ENCODE measurements around the gene KLHDC4. TPM values are rescaled to one million over a fixed set of nuclear protein-coding genes. Genes with fewer than 3 reads are reported as not detected.
A peak's percentile ranks its signal among the peaks of the same experiment; 100 is the strongest.

Gene KLHDC4
- total and polyA plus RNA-seq, 2 donors (not counting 1 experiment from before 2014, with no cell fraction given), result 51.3 to 90.8 TPM

- WGBS (ENCODE audit: insufficient coverage), result 14% methylated on average over 11 of the region's 12 CpGs
- ChIA-PET CTCF (interaction anchor here (0.8 kb wide), 1 partner anchor 8 kb away, joined by 3 read pairs; no protein-coding TSS in a partner anchor), POLR2A (no interaction called here)
- Mint-ChIP-seq H3K27ac (peak overlapping the region; percentile 69), H3K9me3 (ENCODE audit: insufficient read depth) (no peaks in the 10 kb centered on the region), H3K27me3 (no peaks in the 10 kb centered on the region), H3K4me3 (peak overlapping the region; percentile 11), H3K4me1 (peaks cover 23% of the 10 kb centered on the region)
- H3K9me3 ChIP-seq (ENCODE audit: control extremely low read depth in 1 of 3, control insufficient read depth in 2 of 3, insufficient read depth in 1 of 3, low read length in 2 of 3), result no peaks in the 10 kb centered on the region
- peak; percentile 49 for DNase-seq
- no peak overlapping the region for H3K27ac ChIP-seq (ENCODE audit: low read length in 2 of 2)
- H3K4me1 ChIP-seq (ENCODE audit: control insufficient read depth in 2 of 2, insufficient read depth in 2 of 2, low read length in 2 of 2), result peaks cover 11 to 20% of the 10 kb centered on the region in 2 donors
- H3K4me3 ChIP-seq (ENCODE audit: control extremely low read depth in 1 of 5, extremely low read depth in 1 of 5, insufficient read depth in 1 of 5, low read depth in 2 of 5, low read length in 4 of 5), result no peak overlapping the region
- peak; percentile 44 for ATAC-seq (ENCODE audit: low read depth)
- no peak overlapping the region for H3K4me2 ChIP-seq (replicated peaks; ENCODE audit: low read depth, low read length, poor library complexity, severe bottlenecking)
- TF ChIP-seq CTCF (IDR thresholded peaks at IDR 0.05) (no peak), EZH2 (IDR thresholded peaks at IDR 0.05; ENCODE audit: borderline replicate concordance, insufficient read depth, low read depth, low read length, poor library complexity, severe bottlenecking) (no peak)
- H3K9ac ChIP-seq (ENCODE audit: low read length), result no peak overlapping the region
- no peaks in the 10 kb centered on the region for H3K27me3 ChIP-seq (replicated peaks in 1 of 4; ENCODE audit: control extremely low read depth in 1 of 4, control insufficient read depth in 3 of 4, insufficient read depth in 4 of 4, low read length in 3 of 4)
- H3K79me2 ChIP-seq (ENCODE audit: control insufficient read depth, insufficient read depth, low read length), result peaks cover 25% of the 10 kb centered on the region
- no peak overlapping the region for H2AFZ ChIP-seq (ENCODE audit: insufficient read depth, low read depth, low read length, poor library complexity, severe bottlenecking)
- intact Hi-C loops (cut with micrococcal nuclease), result no loop called here
- peaks cover 20% of the 10 kb centered on the region for H4K20me1 ChIP-seq (ENCODE audit: control insufficient read depth, insufficient read depth, low read length, poor library complexity, severe bottlenecking)
- H3K36me3 ChIP-seq (replicated peaks in 1 of 2; ENCODE audit: control extremely low read depth in 1 of 2, control insufficient read depth in 1 of 2, extremely low read depth in 1 of 2, insufficient read depth in 2 of 2, low read length in 1 of 2), result peaks cover 0 to 33% of the 10 kb centered on the region in 2 experiments
Observed at GRCh38 chr16:87723226-87723623, 42.6 kb downstream of the KLHDC4 start.

DNA sequence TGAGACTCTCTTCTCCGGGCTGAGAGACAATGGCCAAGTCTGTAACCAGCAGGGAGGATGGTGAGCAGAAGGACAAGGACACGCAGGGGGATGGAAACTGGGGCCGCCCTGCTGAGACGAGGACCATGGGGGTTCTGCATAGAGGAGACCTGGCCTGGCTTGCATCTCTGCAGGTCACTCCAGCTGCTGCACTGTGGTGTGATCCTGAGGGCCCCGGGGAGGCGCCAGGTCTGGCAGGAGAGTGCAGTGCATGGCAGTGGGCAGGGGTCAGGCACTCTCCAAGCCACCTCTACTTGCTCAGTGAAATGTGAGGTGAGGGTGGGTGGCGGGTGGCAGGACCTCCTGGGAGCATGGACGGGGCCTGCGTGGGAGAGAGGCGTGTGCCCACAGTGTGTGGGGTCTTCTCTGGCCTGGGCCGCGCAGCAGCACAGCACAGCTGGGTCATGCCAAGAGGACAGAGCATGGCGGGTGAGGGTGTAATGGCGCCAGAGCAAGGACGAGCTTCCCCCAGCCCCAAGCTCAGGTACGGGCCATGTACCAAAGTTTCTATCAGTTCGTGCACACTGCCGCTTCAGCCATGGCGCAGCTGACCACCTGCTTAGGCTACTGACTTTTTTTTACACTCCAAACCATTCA is 43.1 kb downstream of the KLHDC4 start:
- Histone ChIP-seq H3K4me2 (replicated peaks; ENCODE audit: low read depth, low read length, poor library complexity, severe bottlenecking) (no peak overlapping the region), H3K9ac (ENCODE audit: low read length) (no peak overlapping the region), H4K20me1 (ENCODE audit: control insufficient read depth, insufficient read depth, low read length, poor library complexity, severe bottlenecking) (peaks cover 20% of the 10 kb centered on the region), H3K79me2 (ENCODE audit: control insufficient read depth, insufficient read depth, low read length) (peaks cover 25% of the 10 kb centered on the region), H3K36me3 (replicated peaks in 1 of 2; ENCODE audit: control extremely low read depth in 1 of 2, control insufficient read depth in 1 of 2, extremely low read depth in 1 of 2, insufficient read depth in 2 of 2, low read length in 1 of 2) (peaks cover 0 to 33% of the 10 kb centered on the region in 2 experiments), H3K27ac (ENCODE audit: low read length in 2 of 2) (no peak overlapping the region), H3K27me3 (replicated peaks in 1 of 4; ENCODE audit: control extremely low read depth in 1 of 4, control insufficient read depth in 3 of 4, insufficient read depth in 4 of 4, low read length in 3 of 4) (no peaks in the 10 kb centered on the region), H3K9me3 (ENCODE audit: control extremely low read depth in 1 of 3, control insufficient read depth in 2 of 3, insufficient read depth in 1 of 3, low read length in 2 of 3) (no peaks in the 10 kb centered on the region), H3K4me3 (ENCODE audit: control extremely low read depth in 1 of 5, extremely low read depth in 1 of 5, insufficient read depth in 1 of 5, low read depth in 2 of 5, low read length in 4 of 5) (no peak overlapping the region), H3K4me1 (ENCODE audit: control insufficient read depth in 2 of 2, insufficient read depth in 2 of 2, low read length in 2 of 2) (peaks cover 11 to 20% of the 10 kb centered on the region in 2 donors), H2AFZ (ENCODE audit: insufficient read depth, low read depth, low read length, poor library complexity, severe bottlenecking) (no peak overlapping the region)
- peak overlapping the region; percentile 69 for H3K27ac Mint-ChIP-seq
- ATAC-seq (ENCODE audit: low read depth), result no peak
- POLR2A ChIA-PET, result no interaction called here
- 97% methylated on average over 17 of the region's 19 CpGs for WGBS (ENCODE audit: insufficient coverage)
- peaks cover 26% of the 10 kb centered on the region for H3K4me1 Mint-ChIP-seq
- TF ChIP-seq CTCF (IDR thresholded peaks at IDR 0.05), result no peak
- no peak for TF ChIP-seq EZH2 (IDR thresholded peaks at IDR 0.05; ENCODE audit: borderline replicate concordance, insufficient read depth, low read depth, low read length, poor library complexity, severe bottlenecking)
- H3K9me3 Mint-ChIP-seq (ENCODE audit: insufficient read depth), result no peaks in the 10 kb centered on the region
- intact Hi-C loops (cut with micrococcal nuclease), result no loop called here
- no peaks in the 10 kb centered on the region for H3K27me3 Mint-ChIP-seq
- CTCF ChIA-PET, result interaction anchor here (0.8 kb wide), 1 partner anchor 9 kb away, joined by 3 read pairs; no protein-coding TSS in a partner anchor
- no peak for DNase-seq
- no peak overlapping the region for H3K4me3 Mint-ChIP-seq

All from B cell (primary cell).